GM12801 (cell line): ENCODE results near the gene MRPL2.

Experiments
- CTCF ChIP-seq: IDR thresholded peaks from one replicate; pipeline ENCODE4 v1.5.1; 2011; ENCODE audit warnings: control low read depth; ENCODE audit not compliant: insufficient read length; ENCODE audit errors: extremely low read depth

Gene MRPL2

GRCh38 chr6:43013097-43013842 is 46.0 kb downstream of the MRPL2 start:
- no peak for TF ChIP-seq CTCF

DNA sequence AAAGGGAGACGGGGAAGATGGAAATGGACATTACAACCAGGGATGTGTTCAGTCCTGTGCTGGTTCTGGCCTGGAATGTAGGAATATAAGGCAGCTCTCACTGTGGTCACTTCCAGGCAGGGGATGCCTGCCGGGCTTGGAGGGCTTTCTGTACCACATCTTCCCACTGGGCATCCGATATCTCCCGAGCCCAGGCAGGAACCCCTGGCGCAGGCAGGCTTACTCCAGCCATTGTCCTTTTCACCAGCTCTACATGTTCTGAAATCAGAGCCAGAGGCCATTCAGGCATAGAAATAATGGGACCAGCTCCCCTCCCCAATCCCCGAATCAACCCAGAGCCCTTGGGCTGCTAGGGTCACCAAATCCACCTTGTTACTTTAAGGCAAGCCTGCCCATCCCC is 46.9 kb downstream of the MRPL2 start:
- TF ChIP-seq CTCF: no peak

DNA sequence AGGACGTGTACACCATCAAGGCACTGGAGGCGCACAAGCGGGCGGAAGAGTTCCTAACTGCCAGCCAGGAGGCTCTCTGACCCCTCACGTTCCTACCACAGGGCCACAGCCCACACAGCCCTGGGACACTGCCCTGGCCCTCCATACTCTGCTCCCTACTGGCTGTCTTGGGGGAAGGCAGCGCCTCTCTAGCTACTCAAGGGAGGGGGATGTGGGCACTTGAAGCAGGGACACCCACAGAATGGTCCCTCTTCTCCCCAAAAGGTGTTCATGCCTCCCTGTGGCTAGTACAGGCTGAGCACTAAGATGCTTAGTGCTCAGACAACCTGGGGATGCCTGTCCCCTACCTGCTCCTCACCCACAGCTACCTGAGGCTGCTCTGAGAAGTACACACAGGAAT is 48.0 kb downstream of the MRPL2 start:
- TF ChIP-seq CTCF: no peak

DNA sequence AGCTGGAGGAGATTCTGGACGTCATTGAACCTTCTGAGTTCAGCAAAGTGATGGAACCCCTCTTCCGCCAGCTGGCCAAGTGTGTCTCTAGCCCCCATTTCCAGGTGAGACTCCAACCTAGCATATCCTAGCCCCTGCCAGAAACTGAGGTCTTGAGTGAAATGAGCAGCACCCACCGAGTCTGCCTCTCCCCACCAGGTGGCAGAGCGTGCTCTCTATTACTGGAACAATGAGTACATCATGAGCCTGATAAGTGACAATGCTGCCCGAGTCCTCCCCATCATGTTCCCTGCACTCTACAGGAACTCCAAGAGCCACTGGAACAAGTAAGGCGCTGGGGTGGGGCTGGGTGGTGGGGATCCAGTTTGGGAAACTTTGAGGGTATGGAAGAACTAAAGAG is 50.1 kb downstream of the MRPL2 start:
- TF ChIP-seq CTCF: no peak

DNA sequence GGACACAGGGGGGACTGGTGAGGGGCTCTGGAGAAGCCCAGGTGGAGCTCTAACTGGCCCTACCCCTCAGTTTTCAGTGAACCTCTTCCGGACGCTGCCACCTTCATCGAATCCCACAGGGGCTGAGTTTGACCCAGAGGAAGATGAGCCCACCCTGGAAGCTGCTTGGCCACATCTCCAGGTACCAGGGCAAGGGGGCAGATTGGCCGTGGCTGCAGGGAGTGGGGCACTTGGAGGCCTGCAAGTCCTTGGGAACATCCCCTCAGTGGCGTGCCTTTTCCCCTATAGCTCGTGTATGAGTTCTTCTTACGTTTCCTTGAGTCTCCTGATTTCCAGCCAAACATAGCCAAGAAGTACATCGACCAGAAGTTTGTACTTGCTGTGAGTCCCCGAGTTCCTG is 52.1 kb downstream of the MRPL2 start:
- TF ChIP-seq CTCF: no peak

GRCh38 chr6:43006251-43006650 is 53.0 kb downstream of the MRPL2 start:
- no peak for TF ChIP-seq CTCF

DNA sequence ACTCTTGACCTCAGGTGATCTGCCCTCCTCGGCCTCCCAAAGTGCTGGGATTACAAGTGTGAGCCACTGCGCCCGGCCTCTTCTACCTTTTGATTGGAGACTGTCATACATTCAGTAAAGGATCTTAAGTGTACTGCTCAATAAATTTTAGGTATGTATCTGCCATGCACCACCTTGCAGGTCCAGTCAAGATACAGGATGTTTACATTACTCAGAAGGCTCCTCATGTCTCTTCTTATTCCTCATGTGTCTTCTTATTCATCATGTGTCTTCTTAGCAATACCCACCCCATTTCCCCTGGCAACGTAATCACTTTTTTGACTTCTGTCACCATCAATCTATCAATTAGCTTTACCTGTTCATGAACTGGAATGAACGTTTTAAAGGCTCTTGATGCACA is 53.4 kb downstream of the MRPL2 start:
- no peak for TF ChIP-seq CTCF
